Activated naive CD4-positive, alpha-beta T cell treated with anti-CD3 and anti-CD28 coated beads for 36 hours (primary cell): Measurements from ENCODE around the gene EFEMP1. TPM values are rescaled to one million over a fixed set of nuclear protein-coding genes. Genes with fewer than 3 reads are reported as not detected.

Source experiments
- CTCF ChIA-PET: fragments of 350-600 bp; sonication (Branson Sonifier 250); formaldehyde crosslinking; loops from one replicate; lab custom pipeline; 2021; ENCODE audit warnings: antibody characterized with exemption; lab: Charles Lee
- DNase-seq: peaks from one replicate; pipeline ENCODE4 v3.0.0-alpha.2; 2020
- H3K27ac Mint-ChIP-seq: one replicate; pipeline ENCODE4 v1.8.0; 2021; ENCODE audit warnings: mild to moderate bottlenecking, mixed read lengths
- H3K27me3 Mint-ChIP-seq: one replicate; pipeline ENCODE4 v1.8.0; 2021; ENCODE audit warnings: low read depth, mixed read lengths
- H3K36me3 Mint-ChIP-seq: one replicate; pipeline ENCODE4 v1.8.0; 2021; ENCODE audit warnings: low read depth, mixed read lengths
- H3K4me1 Mint-ChIP-seq: one replicate; pipeline ENCODE4 v1.8.0; 2021; ENCODE audit warnings: low read depth, mixed read lengths
- H3K4me3 Mint-ChIP-seq: one replicate; pipeline ENCODE4 v1.8.0; 2021; ENCODE audit warnings: mild to moderate bottlenecking, moderate library complexity, mixed read lengths
- H3K9me3 Mint-ChIP-seq: one replicate; pipeline ENCODE4 v1.8.0; 2021; ENCODE audit warnings: mixed read lengths
- intact Hi-C: fragments of 100-400 bp; cut with micrococcal nuclease; formaldehyde crosslinking; loops from one replicate; pipeline ENCODE4 v1.15.1; 2023
- total RNA-seq, 2 experiments: library from RNA; stranded (reverse); gene quantifications; one replicate each; pipeline ENCODE4 v1.2.3, GENCODE V29; 2021

Gene EFEMP1
- total RNA-seq, 2 experiments from 2014 or later = not detected

GRCh38 chr2:55951533-55951932 lies 28.0 kb upstream of the EFEMP1 start:
- Mint-ChIP-seq H3K27ac (no peak overlapping the region), H3K4me1 (no peaks in the 10 kb centered on the region), H3K27me3 (peaks cover 4% of the 10 kb centered on the region), H3K36me3 (no peaks in the 10 kb centered on the region), H3K4me3 (no peak overlapping the region), H3K9me3 (no peaks in the 10 kb centered on the region)
- CTCF ChIA-PET = no interaction called here
- DNase-seq = no peak
- intact Hi-C loops = no loop called here

GRCh38 chr2:55949613-55950012 lies 26.0 kb upstream of the EFEMP1 start:
- CTCF ChIA-PET = no interaction called here
- DNase-seq = no peak
- no peaks in the 10 kb centered on the region for H3K9me3 Mint-ChIP-seq
- H3K27ac Mint-ChIP-seq = no peak overlapping the region
- no peak overlapping the region for H3K4me3 Mint-ChIP-seq
- H3K4me1 Mint-ChIP-seq = no peaks in the 10 kb centered on the region
- H3K36me3 Mint-ChIP-seq = no peaks in the 10 kb centered on the region
- H3K27me3 Mint-ChIP-seq = peaks cover 4% of the 10 kb centered on the region
- intact Hi-C loops = no loop called here

GRCh38 chr2:55949211-55949610 lies 25.6 kb upstream of the EFEMP1 start:
- peaks cover 4% of the 10 kb centered on the region for H3K27me3 Mint-ChIP-seq
- no peaks in the 10 kb centered on the region for H3K9me3 Mint-ChIP-seq
- H3K4me3 Mint-ChIP-seq = no peak overlapping the region
- H3K4me1 Mint-ChIP-seq = no peaks in the 10 kb centered on the region
- no peak for DNase-seq
- H3K27ac Mint-ChIP-seq = no peak overlapping the region
- CTCF ChIA-PET = no interaction called here
- intact Hi-C loops = no loop called here
- no peaks in the 10 kb centered on the region for H3K36me3 Mint-ChIP-seq

GRCh38 chr2:55948176-55948923 lies 24.8 kb upstream of the EFEMP1 start:
- H3K27me3 Mint-ChIP-seq = peaks cover 4% of the 10 kb centered on the region
- CTCF ChIA-PET = no interaction called here
- intact Hi-C loops = no loop called here
- H3K4me1 Mint-ChIP-seq = no peaks in the 10 kb centered on the region
- H3K27ac Mint-ChIP-seq = no peak overlapping the region
- no peak for DNase-seq
- no peak overlapping the region for H3K4me3 Mint-ChIP-seq
- no peaks in the 10 kb centered on the region for H3K36me3 Mint-ChIP-seq
- H3K9me3 Mint-ChIP-seq = no peaks in the 10 kb centered on the region

GRCh38 chr2:55947752-55948151 lies 24.2 kb upstream of the EFEMP1 start:
- Mint-ChIP-seq H3K4me3 (no peak overlapping the region), H3K9me3 (no peaks in the 10 kb centered on the region), H3K27me3 (peaks cover 4% of the 10 kb centered on the region), H3K36me3 (no peaks in the 10 kb centered on the region), H3K27ac (no peak overlapping the region), H3K4me1 (no peaks in the 10 kb centered on the region)
- intact Hi-C loops = no loop called here
- CTCF ChIA-PET = no interaction called here
- no peak for DNase-seq

- H3K36me3 Mint-ChIP-seq = no peaks in the 10 kb centered on the region
- peaks cover 4% of the 10 kb centered on the region for H3K27me3 Mint-ChIP-seq
- H3K4me1 Mint-ChIP-seq = no peaks in the 10 kb centered on the region
- H3K4me3 Mint-ChIP-seq = no peak overlapping the region
- DNase-seq = no peak
- CTCF ChIA-PET = interaction anchor here (0.5 kb wide), 1 partner anchor 356 kb away, joined by 4 read pairs; no protein-coding TSS in a partner anchor
- no peak overlapping the region for H3K27ac Mint-ChIP-seq
- no peaks in the 10 kb centered on the region for H3K9me3 Mint-ChIP-seq
- intact Hi-C loops = no loop called here
These were observed 23.2 kb upstream of the EFEMP1 start for GRCh38 chr2:55946793-55947192.

- intact Hi-C loops = no loop called here
- H3K36me3 Mint-ChIP-seq = no peaks in the 10 kb centered on the region
- H3K27me3 Mint-ChIP-seq = peaks cover 4% of the 10 kb centered on the region
- H3K9me3 Mint-ChIP-seq = no peaks in the 10 kb centered on the region
- H3K4me1 Mint-ChIP-seq = no peaks in the 10 kb centered on the region
- H3K4me3 Mint-ChIP-seq = no peak overlapping the region
- CTCF ChIA-PET = interaction anchor here (0.6 to 1.1 kb wide), 2 partner anchors 19 to 34 kb away, joined by 3 read pairs; no protein-coding TSS in a partner anchor
- H3K27ac Mint-ChIP-seq = peak overlapping the region; percentile 63
- no peak for DNase-seq
These were observed 19.9 kb upstream of the EFEMP1 start for GRCh38 chr2:55943466-55943865.

GRCh38 chr2:55936351-55936750 lies 12.8 kb upstream of the EFEMP1 start:
- no peaks in the 10 kb centered on the region for H3K9me3 Mint-ChIP-seq
- CTCF ChIA-PET = no interaction called here
- intact Hi-C loops = no loop called here
- H3K36me3 Mint-ChIP-seq = no peaks in the 10 kb centered on the region
- DNase-seq = no peak
- no peak overlapping the region for H3K27ac Mint-ChIP-seq
- H3K4me1 Mint-ChIP-seq = no peaks in the 10 kb centered on the region
- no peak overlapping the region for H3K4me3 Mint-ChIP-seq
- no peaks in the 10 kb centered on the region for H3K27me3 Mint-ChIP-seq

- no peaks in the 10 kb centered on the region for H3K4me1 Mint-ChIP-seq
- H3K27ac Mint-ChIP-seq = no peak overlapping the region
- intact Hi-C loops = no loop called here
- H3K36me3 Mint-ChIP-seq = no peaks in the 10 kb centered on the region
- CTCF ChIA-PET = no interaction called here
- no peak overlapping the region for H3K4me3 Mint-ChIP-seq
- no peaks in the 10 kb centered on the region for H3K27me3 Mint-ChIP-seq
- DNase-seq = no peak
- H3K9me3 Mint-ChIP-seq = no peaks in the 10 kb centered on the region
These were observed 10.8 kb upstream of the EFEMP1 start for GRCh38 chr2:55934337-55934736.

- intact Hi-C loops = no loop called here
- H3K9me3 Mint-ChIP-seq = no peaks in the 10 kb centered on the region
- H3K36me3 Mint-ChIP-seq = no peaks in the 10 kb centered on the region
- CTCF ChIA-PET = no interaction called here
- no peaks in the 10 kb centered on the region for H3K4me1 Mint-ChIP-seq
- no peak for DNase-seq
- H3K4me3 Mint-ChIP-seq = no peak overlapping the region
- no peak overlapping the region for H3K27ac Mint-ChIP-seq
- no peaks in the 10 kb centered on the region for H3K27me3 Mint-ChIP-seq
These were observed 9.3 kb upstream of the EFEMP1 start for GRCh38 chr2:55932843-55933242.

- CTCF ChIA-PET = interaction anchor here (0.9 to 1.4 kb wide), 2 partner anchors 12 to 102 kb away, joined by 3 read pairs; no protein-coding TSS in a partner anchor
These were observed 7.7 kb upstream of the EFEMP1 start for GRCh38 chr2:55931281-55931680.

GRCh38 chr2:55929476-55929875 lies 5.9 kb upstream of the EFEMP1 start:
- intact Hi-C loops = no loop called here
- H3K27ac Mint-ChIP-seq = no peak overlapping the region
- H3K27me3 Mint-ChIP-seq = peaks cover 8% of the 10 kb centered on the region
- H3K4me3 Mint-ChIP-seq = no peak overlapping the region
- H3K9me3 Mint-ChIP-seq = no peaks in the 10 kb centered on the region
- H3K4me1 Mint-ChIP-seq = no peaks in the 10 kb centered on the region
- CTCF ChIA-PET = no interaction called here
- no peak for DNase-seq
- H3K36me3 Mint-ChIP-seq = no peaks in the 10 kb centered on the region

More at GRCh38 chr2:55931281-55931680, 7.7 kb upstream of the EFEMP1 start:
- intact Hi-C loops = no loop called here
- Mint-ChIP-seq H3K9me3 (no peaks in the 10 kb centered on the region), H3K36me3 (no peaks in the 10 kb centered on the region), H3K4me3 (no peak overlapping the region), H3K4me1 (no peaks in the 10 kb centered on the region), H3K27ac (no peak overlapping the region), H3K27me3 (no peaks in the 10 kb centered on the region)
- no peak for DNase-seq

- H3K36me3 Mint-ChIP-seq = no peaks in the 10 kb centered on the region
- no peak overlapping the region for H3K4me3 Mint-ChIP-seq
- H3K4me1 Mint-ChIP-seq = peaks cover 5% of the 10 kb centered on the region
- no peaks in the 10 kb centered on the region for H3K9me3 Mint-ChIP-seq
- H3K27ac Mint-ChIP-seq = no peak overlapping the region
- no peak for DNase-seq
- intact Hi-C loops = no loop called here
- peaks cover 29% of the 10 kb centered on the region for H3K27me3 Mint-ChIP-seq
- CTCF ChIA-PET = no interaction called here
These were observed 3.4 kb upstream of the EFEMP1 start for GRCh38 chr2:55926974-55927373.
